K562 (cell line): ENCODE measurements around the gene ZNF792. TPM values are rescaled to one million over a fixed set of nuclear protein-coding genes. Genes with fewer than 3 reads are reported as not detected.

ENCODE experiments used
- CREB1 ChIP-seq, 2 experiments: sonication (generic) in 1 of 2; formaldehyde crosslinking in 1 of 2; IDR thresholded peaks; 2 replicates each; pipeline versions ENCODE4 v1.6.1 to v1.8.0; 2012 to 2022; ENCODE audit warnings: inconsistent platforms in 1 of 2, mild to moderate bottlenecking in 1 of 2, missing genetic modification reagents in 1 of 2, moderate library complexity in 1 of 2
- EGR1 ChIP-seq: fragments of 450-650 bp; conservative IDR thresholded peaks from 2 replicates; pipeline ENCODE4 v1.6.1; 2017; ENCODE audit warnings: mild to moderate bottlenecking
- HNRNPL ChIP-seq: fragments of 200-400 bp; formaldehyde crosslinking; IDR thresholded peaks from 2 replicates; pipeline ENCODE4 v1.6.1; 2017; ENCODE audit warnings: low read depth, mild to moderate bottlenecking, low read length
- NR2C2 ChIP-seq, 2 experiments: fragments of 200-800 bp in 1 of 2; sonication (Bioruptor generic) in 1 of 2; sonication (generic) in 1 of 2; formaldehyde crosslinking in 1 of 2; IDR thresholded peaks; 2 replicates each; pipeline versions ENCODE4 v1.6.1 to v1.8.0; 2016 to 2022; ENCODE audit warnings: mild to moderate bottlenecking in 1 of 2, missing compliant biosample characterization in 1 of 2, missing genetic modification characterization in 1 of 2, missing genetic modification reagents in 1 of 2
- PHB ChIP-seq: fragments of 250-450 bp; sonication (Bioruptor Pico); IDR thresholded peaks from 2 replicates; pipeline ENCODE4 v1.5.0; 2021
- RNF2 ChIP-seq: sonication (generic); IDR thresholded peaks from 2 replicates; pipeline ENCODE4 v1.6.1; 2016
- ZNF133 ChIP-seq: fragments of 250-450 bp; sonication (Bioruptor Pico); IDR thresholded peaks from 2 replicates; pipeline ENCODE4 v1.4.0; 2020; ENCODE audit warnings: mild to moderate bottlenecking
- ZNF197 ChIP-seq: fragments of 200-800 bp; sonication (Bioruptor generic); IDR thresholded peaks from 2 replicates; pipeline ENCODE4 v1.6.1; 2016; ENCODE audit warnings: low read depth, missing genetic modification characterization, missing compliant biosample characterization
- ZNF23 ChIP-seq: fragments of 250-450 bp; sonication (Bioruptor Pico); IDR thresholded peaks from 2 replicates; pipeline ENCODE4 v1.4.0; 2020; ENCODE audit warnings: mild to moderate bottlenecking
- ZNF311 ChIP-seq: fragments of 250-450 bp; sonication (Bioruptor Pico); IDR thresholded peaks from 2 replicates; pipeline ENCODE4 v1.4.0; 2020; ENCODE audit warnings: mild to moderate bottlenecking, moderate library complexity
- polyA plus RNA-seq, 8 experiments: library from polyadenylated mRNA; depleted of rRNA in 4 of 8; stranded (reverse) in 5 of 8; unstranded in 3 of 8; fragments of >200 nt; fragmentation: Nextera tagmentation in 2 of 8; fragmentation: Illumina TruSeq in 1 of 8; extraction: Ambion mirVana in 2 of 8; extraction: Trizol in 1 of 8; gene quantifications; 2 replicates each; pipeline versions ENCODE4 v1.2.1 to v1.2.3, GENCODE V29; 2011 to 2014; ENCODE audit warnings: inconsistent platforms in 1 of 8, missing spikeins in 1 of 8
- total RNA-seq, 7 experiments: library from RNA; depleted of rRNA in 6 of 7; stranded (reverse); fragments of >200 nt in 6 of 7; fragmentation: Illumina TruSeq in 2 of 7; extraction: Trizol in 2 of 7; gene quantifications; 2 replicates each; pipeline versions ENCODE4 v1.2.1 to v1.2.3, GENCODE V29; 2011 to 2021; ENCODE audit warnings: low replicate concordance in 1 of 7
- TF ChIP-seq, protein P1 (sequence below): fragments of 250-450 bp; sonication (Bioruptor Pico); IDR thresholded peaks from 2 replicates; pipeline ENCODE4 v1.4.0; 2020; ENCODE audit warnings: mild to moderate bottlenecking, moderate library complexity, borderline replicate concordance
- TF ChIP-seq, protein P2 (sequence below): fragments of 450-650 bp; formaldehyde crosslinking; IDR thresholded peaks from 2 replicates; pipeline ENCODE4 v1.4.0; 2020; ENCODE audit warnings: mild to moderate bottlenecking, moderate library complexity
- TF ChIP-seq, protein P3 (sequence below): fragments of 450-650 bp; IDR thresholded peaks from 2 replicates; pipeline ENCODE4 v1.6.1; 2017; ENCODE audit warnings: antibody characterized with exemption, mild to moderate bottlenecking
- TF ChIP-seq, protein P4 (sequence below): sonication (generic); formaldehyde crosslinking; IDR thresholded peaks from 2 replicates; pipeline ENCODE4 v1.8.0; 2023; ENCODE audit warnings: mild to moderate bottlenecking, missing genetic modification reagents

Gene ZNF792
- total and polyA plus RNA-seq, 9 of the 15 experiments (the other 6 are each of a cell fraction or from before 2014, with no cell fraction given): 3.3 to 16.5 (median 10.4) TPM

DNA sequence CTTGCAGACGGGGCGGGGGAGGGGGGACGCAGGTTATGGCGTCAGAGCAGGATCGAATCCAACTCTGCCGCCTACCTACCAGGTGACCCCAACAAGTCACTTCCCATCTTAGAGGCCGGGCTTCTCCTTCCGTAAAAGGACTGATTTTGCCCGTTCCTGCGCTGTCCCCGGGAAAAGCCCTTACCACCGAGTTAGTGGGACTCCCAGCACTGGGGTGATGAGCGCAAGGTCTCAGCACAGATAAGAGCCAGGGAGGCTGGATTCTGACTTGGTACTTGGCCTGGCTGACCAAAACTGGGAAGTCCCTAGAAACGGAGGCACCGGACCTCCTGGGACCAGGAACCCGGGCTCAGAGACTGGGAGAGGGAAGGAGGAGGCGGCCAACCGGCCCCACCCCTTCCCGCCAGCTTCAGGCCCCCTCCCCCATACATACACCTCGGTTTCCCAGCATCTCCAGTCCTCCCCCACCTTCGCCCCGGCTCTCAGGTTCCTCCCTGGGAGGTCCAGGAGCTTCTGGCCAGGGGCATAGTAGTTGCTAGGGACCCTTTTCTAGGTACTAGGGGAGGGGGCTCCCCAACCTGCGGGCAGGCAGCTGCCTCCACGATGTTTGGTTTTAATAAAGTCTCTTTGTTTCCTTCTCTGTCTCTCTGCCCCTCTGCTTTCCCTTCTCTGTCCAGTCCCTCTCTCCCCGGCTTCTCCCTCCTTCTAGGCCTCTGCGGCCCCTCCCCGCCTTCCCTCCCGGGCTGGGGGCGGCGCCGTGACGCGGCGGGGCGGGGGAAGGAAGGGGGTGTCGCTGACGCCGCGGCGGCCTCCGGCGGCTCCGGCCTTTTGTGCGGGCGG is 35.7 kb upstream of the ZNF792 start, which contains the start of gene GRAMD1A (continued):
- TF ChIP-seq ZNF23 (CRISPR knock-in tag): no peak
- no peak for TF ChIP-seq HNRNPL
- no peak for TF ChIP-seq NR2C2 (CRISPR knock-in tag; IDR thresholded peaks at IDR 0.05)
- TF ChIP-seq NR2C2 (tag; IDR thresholded peaks at IDR 0.05): peak; percentile 22; the same call in 1 of the 2 replicates
- TF ChIP-seq, protein P1, sequence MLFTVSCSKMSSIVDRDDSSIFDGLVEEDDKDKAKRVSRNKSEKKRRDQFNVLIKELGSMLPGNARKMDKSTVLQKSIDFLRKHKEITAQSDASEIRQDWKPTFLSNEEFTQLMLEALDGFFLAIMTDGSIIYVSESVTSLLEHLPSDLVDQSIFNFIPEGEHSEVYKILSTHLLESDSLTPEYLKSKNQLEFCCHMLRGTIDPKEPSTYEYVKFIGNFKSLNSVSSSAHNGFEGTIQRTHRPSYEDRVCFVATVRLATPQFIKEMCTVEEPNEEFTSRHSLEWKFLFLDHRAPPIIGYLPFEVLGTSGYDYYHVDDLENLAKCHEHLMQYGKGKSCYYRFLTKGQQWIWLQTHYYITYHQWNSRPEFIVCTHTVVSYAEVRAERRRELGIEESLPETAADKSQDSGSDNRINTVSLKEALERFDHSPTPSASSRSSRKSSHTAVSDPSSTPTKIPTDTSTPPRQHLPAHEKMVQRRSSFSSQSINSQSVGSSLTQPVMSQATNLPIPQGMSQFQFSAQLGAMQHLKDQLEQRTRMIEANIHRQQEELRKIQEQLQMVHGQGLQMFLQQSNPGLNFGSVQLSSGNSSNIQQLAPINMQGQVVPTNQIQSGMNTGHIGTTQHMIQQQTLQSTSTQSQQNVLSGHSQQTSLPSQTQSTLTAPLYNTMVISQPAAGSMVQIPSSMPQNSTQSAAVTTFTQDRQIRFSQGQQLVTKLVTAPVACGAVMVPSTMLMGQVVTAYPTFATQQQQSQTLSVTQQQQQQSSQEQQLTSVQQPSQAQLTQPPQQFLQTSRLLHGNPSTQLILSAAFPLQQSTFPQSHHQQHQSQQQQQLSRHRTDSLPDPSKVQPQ (CRISPR knock-in tag): no peak
- TF ChIP-seq, protein P2, sequence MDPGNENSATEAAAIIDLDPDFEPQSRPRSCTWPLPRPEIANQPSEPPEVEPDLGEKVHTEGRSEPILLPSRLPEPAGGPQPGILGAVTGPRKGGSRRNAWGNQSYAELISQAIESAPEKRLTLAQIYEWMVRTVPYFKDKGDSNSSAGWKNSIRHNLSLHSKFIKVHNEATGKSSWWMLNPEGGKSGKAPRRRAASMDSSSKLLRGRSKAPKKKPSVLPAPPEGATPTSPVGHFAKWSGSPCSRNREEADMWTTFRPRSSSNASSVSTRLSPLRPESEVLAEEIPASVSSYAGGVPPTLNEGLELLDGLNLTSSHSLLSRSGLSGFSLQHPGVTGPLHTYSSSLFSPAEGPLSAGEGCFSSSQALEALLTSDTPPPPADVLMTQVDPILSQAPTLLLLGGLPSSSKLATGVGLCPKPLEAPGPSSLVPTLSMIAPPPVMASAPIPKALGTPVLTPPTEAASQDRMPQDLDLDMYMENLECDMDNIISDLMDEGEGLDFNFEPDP (CRISPR knock-in tag): no peak
- no peak for TF ChIP-seq PHB
- peak; percentile 58 for TF ChIP-seq EGR1
- TF ChIP-seq, protein P3, sequence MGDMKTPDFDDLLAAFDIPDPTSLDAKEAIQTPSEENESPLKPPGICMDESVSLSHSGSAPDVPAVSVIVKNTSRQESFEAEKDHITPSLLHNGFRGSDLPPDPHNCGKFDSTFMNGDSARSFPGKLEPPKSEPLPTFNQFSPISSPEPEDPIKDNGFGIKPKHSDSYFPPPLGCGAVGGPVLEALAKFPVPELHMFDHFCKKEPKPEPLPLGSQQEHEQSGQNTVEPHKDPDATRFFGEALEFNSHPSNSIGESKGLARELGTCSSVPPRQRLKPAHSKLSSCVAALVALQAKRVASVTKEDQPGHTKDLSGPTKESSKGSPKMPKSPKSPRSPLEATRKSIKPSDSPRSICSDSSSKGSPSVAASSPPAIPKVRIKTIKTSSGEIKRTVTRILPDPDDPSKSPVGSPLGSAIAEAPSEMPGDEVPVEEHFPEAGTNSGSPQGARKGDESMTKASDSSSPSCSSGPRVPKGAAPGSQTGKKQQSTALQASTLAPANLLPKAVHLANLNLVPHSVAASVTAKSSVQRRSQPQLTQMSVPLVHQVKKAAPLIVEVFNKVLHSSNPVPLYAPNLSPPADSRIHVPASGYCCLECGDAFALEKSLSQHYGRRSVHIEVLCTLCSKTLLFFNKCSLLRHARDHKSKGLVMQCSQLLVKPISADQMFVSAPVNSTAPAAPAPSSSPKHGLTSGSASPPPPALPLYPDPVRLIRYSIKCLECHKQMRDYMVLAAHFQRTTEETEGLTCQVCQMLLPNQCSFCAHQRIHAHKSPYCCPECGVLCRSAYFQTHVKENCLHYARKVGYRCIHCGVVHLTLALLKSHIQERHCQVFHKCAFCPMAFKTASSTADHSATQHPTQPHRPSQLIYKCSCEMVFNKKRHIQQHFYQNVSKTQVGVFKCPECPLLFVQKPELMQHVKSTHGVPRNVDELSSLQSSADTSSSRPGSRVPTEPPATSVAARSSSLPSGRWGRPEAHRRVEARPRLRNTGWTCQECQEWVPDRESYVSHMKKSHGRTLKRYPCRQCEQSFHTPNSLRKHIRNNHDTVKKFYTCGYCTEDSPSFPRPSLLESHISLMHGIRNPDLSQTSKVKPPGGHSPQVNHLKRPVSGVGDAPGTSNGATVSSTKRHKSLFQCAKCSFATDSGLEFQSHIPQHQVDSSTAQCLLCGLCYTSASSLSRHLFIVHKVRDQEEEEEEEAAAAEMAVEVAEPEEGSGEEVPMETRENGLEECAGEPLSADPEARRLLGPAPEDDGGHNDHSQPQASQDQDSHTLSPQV: no peak
- TF ChIP-seq ZNF197 (CRISPR knock-in tag): no peak
- peak; percentile 72 for TF ChIP-seq CREB1 (IDR thresholded peaks at IDR 0.05)
- TF ChIP-seq CREB1 (CRISPR knock-in tag; IDR thresholded peaks at IDR 0.05): peak; percentile 68
- TF ChIP-seq, protein P4, sequence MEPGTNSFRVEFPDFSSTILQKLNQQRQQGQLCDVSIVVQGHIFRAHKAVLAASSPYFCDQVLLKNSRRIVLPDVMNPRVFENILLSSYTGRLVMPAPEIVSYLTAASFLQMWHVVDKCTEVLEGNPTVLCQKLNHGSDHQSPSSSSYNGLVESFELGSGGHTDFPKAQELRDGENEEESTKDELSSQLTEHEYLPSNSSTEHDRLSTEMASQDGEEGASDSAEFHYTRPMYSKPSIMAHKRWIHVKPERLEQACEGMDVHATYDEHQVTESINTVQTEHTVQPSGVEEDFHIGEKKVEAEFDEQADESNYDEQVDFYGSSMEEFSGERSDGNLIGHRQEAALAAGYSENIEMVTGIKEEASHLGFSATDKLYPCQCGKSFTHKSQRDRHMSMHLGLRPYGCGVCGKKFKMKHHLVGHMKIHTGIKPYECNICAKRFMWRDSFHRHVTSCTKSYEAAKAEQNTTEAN (CRISPR knock-in tag): no peak
- TF ChIP-seq ZNF311: no peak
- no peak for TF ChIP-seq RNF2
- TF ChIP-seq ZNF133 (CRISPR knock-in tag): no peak
